Activated CD4-positive, alpha-beta T cell treated with anti-CD3 and anti-CD28 coated beads, Interleukin-2, amount 10 ng/mL, durations not matched to agents 24 days and 14 days (primary cell): ENCODE data around the gene NLRP12. TPM values are rescaled to one million over a fixed set of nuclear protein-coding genes. Genes with fewer than 3 reads are reported as not detected.
"Not testable (repeated sequence)": the region's sequence is repeated elsewhere in the genome, so short reads cannot be mapped to it uniquely, and the experiment has no call there.

Source experiments
- DNase-seq: peaks from one replicate; pipeline ENCODE4 v3.0.0; 2022
- H3K27ac Mint-ChIP-seq: one replicate; pipeline ENCODE4 v1.8.0; 2022; ENCODE audit warnings: mild to moderate bottlenecking, mixed read lengths
- H3K27me3 Mint-ChIP-seq: one replicate; pipeline ENCODE4 v1.8.0; 2022; ENCODE audit warnings: mixed read lengths
- H3K36me3 Mint-ChIP-seq: one replicate; pipeline ENCODE4 v1.8.0; 2022; ENCODE audit warnings: low read depth, mild to moderate bottlenecking, mixed read lengths
- H3K4me1 Mint-ChIP-seq: one replicate; pipeline ENCODE4 v1.8.0; 2021; ENCODE audit warnings: mixed read lengths
- H3K4me3 Mint-ChIP-seq: one replicate; pipeline ENCODE4 v1.8.0; 2022; ENCODE audit warnings: mild to moderate bottlenecking, moderate library complexity, mixed read lengths
- H3K9me3 Mint-ChIP-seq: one replicate; pipeline ENCODE4 v1.8.0; 2021; ENCODE audit warnings: mixed read lengths
- intact Hi-C: fragments of 100-400 bp; cut with micrococcal nuclease; formaldehyde crosslinking; loops from one replicate; pipeline ENCODE4 v1.15.1; 2023
- total RNA-seq: library from RNA; stranded (reverse); gene quantifications from 2 replicates; pipeline ENCODE4 v1.2.3, GENCODE V29; 2022

The NLRP12 gene
- total RNA-seq, 1 donor from 2014 or later: not detected

- DNase-seq: no peak
- Mint-ChIP-seq H3K36me3 (no peaks in the 10 kb centered on the region), H3K4me3 (no peak overlapping the region), H3K9me3 (no peaks in the 10 kb centered on the region), H3K27ac (no peak overlapping the region), H3K27me3 (no peaks in the 10 kb centered on the region), H3K4me1 (no peaks in the 10 kb centered on the region)
- intact Hi-C loops: no loop called here
These were observed 38.8 kb downstream of the NLRP12 start for GRCh38 chr19:53785196-53785889.

- no peaks in the 10 kb centered on the region for H3K36me3 Mint-ChIP-seq
- no peaks in the 10 kb centered on the region for H3K27me3 Mint-ChIP-seq
- no peak overlapping the region for H3K27ac Mint-ChIP-seq
These were observed 41.4 kb downstream of the NLRP12 start for GRCh38 chr19:53782698-53783097.

GRCh38 chr19:53781332-53781731, 42.8 kb downstream of the NLRP12 start:
- H3K27me3 Mint-ChIP-seq, H3K4me1 Mint-ChIP-seq, H3K9me3 Mint-ChIP-seq, H3K4me3 Mint-ChIP-seq, H3K27ac Mint-ChIP-seq, intact Hi-C loops, H3K36me3 Mint-ChIP-seq, DNase-seq: not testable (repeated sequence)

More at GRCh38 chr19:53782698-53783097, 41.4 kb downstream of the NLRP12 start:
- intact Hi-C loops: no loop called here
- Mint-ChIP-seq H3K4me1 (no peaks in the 10 kb centered on the region), H3K4me3 (no peak overlapping the region), H3K9me3 (no peaks in the 10 kb centered on the region)
- DNase-seq: no peak

- no peaks in the 10 kb centered on the region for H3K4me1 Mint-ChIP-seq
- no peaks in the 10 kb centered on the region for H3K36me3 Mint-ChIP-seq
- intact Hi-C loops: no loop called here
These were observed 43.6 kb downstream of the NLRP12 start for GRCh38 chr19:53780506-53780905.

GRCh38 chr19:53775524-53775923, 48.6 kb downstream of the NLRP12 start:
- H3K4me3 Mint-ChIP-seq: no peak overlapping the region
- no peaks in the 10 kb centered on the region for H3K4me1 Mint-ChIP-seq
- no peaks in the 10 kb centered on the region for H3K36me3 Mint-ChIP-seq
- intact Hi-C loops: no loop called here
- DNase-seq: no peak
- no peak overlapping the region for H3K27ac Mint-ChIP-seq
- H3K9me3 Mint-ChIP-seq: no peaks in the 10 kb centered on the region
- no peaks in the 10 kb centered on the region for H3K27me3 Mint-ChIP-seq

More at GRCh38 chr19:53780506-53780905, 43.6 kb downstream of the NLRP12 start:
- Mint-ChIP-seq H3K4me3 (no peak overlapping the region), H3K27me3 (no peaks in the 10 kb centered on the region), H3K9me3 (no peaks in the 10 kb centered on the region), H3K27ac (no peak overlapping the region)
- no peak for DNase-seq

GRCh38 chr19:53774491-53774890, 49.6 kb downstream of the NLRP12 start:
- DNase-seq, H3K27ac Mint-ChIP-seq, H3K36me3 Mint-ChIP-seq, H3K4me3 Mint-ChIP-seq, H3K27me3 Mint-ChIP-seq, H3K4me1 Mint-ChIP-seq, H3K9me3 Mint-ChIP-seq, intact Hi-C loops: not testable (repeated sequence)

- H3K36me3 Mint-ChIP-seq: no peaks in the 10 kb centered on the region
These were observed 50.1 kb downstream of the NLRP12 start for GRCh38 chr19:53773999-53774398.

GRCh38 chr19:53772943-53773342, 51.2 kb downstream of the NLRP12 start:
- H3K27me3 Mint-ChIP-seq: no peaks in the 10 kb centered on the region
- no peak overlapping the region for H3K27ac Mint-ChIP-seq
- H3K36me3 Mint-ChIP-seq: no peaks in the 10 kb centered on the region
- no peaks in the 10 kb centered on the region for H3K9me3 Mint-ChIP-seq
- intact Hi-C loops: no loop called here
- H3K4me1 Mint-ChIP-seq: no peaks in the 10 kb centered on the region
- H3K4me3 Mint-ChIP-seq: no peak overlapping the region
- DNase-seq: peak; percentile 82

More at GRCh38 chr19:53773999-53774398, 50.1 kb downstream of the NLRP12 start:
- no peaks in the 10 kb centered on the region for H3K9me3 Mint-ChIP-seq
- H3K27me3 Mint-ChIP-seq: no peaks in the 10 kb centered on the region
- no peak for DNase-seq
- no peak overlapping the region for H3K27ac Mint-ChIP-seq
- intact Hi-C loops: no loop called here
- H3K4me3 Mint-ChIP-seq: no peak overlapping the region
- H3K4me1 Mint-ChIP-seq: no peaks in the 10 kb centered on the region

- Mint-ChIP-seq H3K9me3 (peaks cover 3% of the 10 kb centered on the region), H3K36me3 (no peaks in the 10 kb centered on the region), H3K27ac (no peak overlapping the region), H3K27me3 (no peaks in the 10 kb centered on the region), H3K4me1 (no peaks in the 10 kb centered on the region), H3K4me3 (no peak overlapping the region)
- intact Hi-C loops: no loop called here
- no peak for DNase-seq
These were observed 53.0 kb downstream of the NLRP12 start for GRCh38 chr19:53771144-53771543.

GRCh38 chr19:53769696-53770309, 54.3 kb downstream of the NLRP12 start:
- intact Hi-C loops, H3K4me3 Mint-ChIP-seq, DNase-seq, H3K27me3 Mint-ChIP-seq, H3K36me3 Mint-ChIP-seq, H3K9me3 Mint-ChIP-seq, H3K27ac Mint-ChIP-seq, H3K4me1 Mint-ChIP-seq: not testable (repeated sequence)

GRCh38 chr19:53768401-53768800, 55.7 kb downstream of the NLRP12 start:
- intact Hi-C loops: no loop called here
- Mint-ChIP-seq H3K9me3 (peaks cover 3% of the 10 kb centered on the region), H3K4me1 (no peaks in the 10 kb centered on the region), H3K36me3 (no peaks in the 10 kb centered on the region), H3K4me3 (no peak overlapping the region), H3K27ac (no peak overlapping the region), H3K27me3 (no peaks in the 10 kb centered on the region)
- no peak for DNase-seq

GRCh38 chr19:53758991-53759390, 65.1 kb downstream of the NLRP12 start:
- H3K36me3 Mint-ChIP-seq, H3K27ac Mint-ChIP-seq, H3K27me3 Mint-ChIP-seq, H3K4me1 Mint-ChIP-seq, H3K4me3 Mint-ChIP-seq, H3K9me3 Mint-ChIP-seq, intact Hi-C loops, DNase-seq: not testable (repeated sequence)
